Measurements from ENCODE around the gene C10orf88. TPM values are rescaled to one million over a fixed set of nuclear protein-coding genes. Genes with fewer than 3 reads are reported as not detected.

Gene C10orf88
- total and polyA plus RNA-seq, 2 of the 8 experiments (the other 6 are each of a cell fraction or from before 2014, with no cell fraction given) = 3.2 to 11.0 TPM

DNA sequence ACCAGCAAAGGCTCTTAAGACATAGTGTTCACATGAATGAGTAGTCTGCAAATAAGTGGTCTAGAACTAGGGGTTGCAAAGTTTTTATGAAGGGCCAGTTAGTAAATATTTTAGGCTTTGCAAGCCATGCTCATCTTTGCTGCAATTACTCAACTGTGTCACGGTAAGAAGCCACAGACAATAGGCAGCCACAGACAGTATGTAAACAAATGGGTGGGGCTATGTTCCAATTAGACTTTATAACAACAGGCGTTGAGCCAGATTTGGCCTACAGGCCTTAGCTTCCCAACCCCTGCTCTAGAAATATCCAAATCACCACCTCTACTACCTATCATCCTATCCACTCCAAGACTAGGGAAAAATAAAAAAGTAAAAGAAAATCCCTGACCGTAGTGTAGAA, 45.3 kb upstream of the C10orf88 start:
- H3K4me1 ChIP-seq (replicated peaks in 1 of 4; ENCODE audit: control insufficient read depth in 3 of 4, insufficient read depth in 4 of 4, low read length in 3 of 4) = no peaks in the 10 kb centered on the region
- no peak overlapping the region for H2BK12ac ChIP-seq (ENCODE audit: low read depth, low read length)
- H3K23ac ChIP-seq (ENCODE audit: insufficient read length) = no peak overlapping the region
- no peak overlapping the region for H3K18ac ChIP-seq (ENCODE audit: extremely low read depth, low read length)
- no peak overlapping the region for H2BK120ac ChIP-seq (replicated peaks; ENCODE audit: low read depth, low read length)
- H3K79me2 ChIP-seq (ENCODE audit: control insufficient read depth in 1 of 2, insufficient read depth in 2 of 2, low read length in 2 of 2) = peaks cover 0 to 39% of the 10 kb centered on the region in 2 experiments; a peak in 2 of 4 replicates
- DNase-seq (ENCODE audit: low read depth in 1 of 2, low spot score in 2 of 2) (no peak), FAIRE-seq (no peak)
- H3K14ac ChIP-seq (ENCODE audit: insufficient read length) = no peak overlapping the region
- H3K9ac ChIP-seq (replicated peaks in 1 of 4; ENCODE audit: extremely low read depth in 1 of 4, low read depth in 3 of 4, low read length in 3 of 4) = no peak overlapping the region
- H3K23me2 ChIP-seq (ENCODE audit: low read depth, low read length) = no peaks in the 10 kb centered on the region
- H2AK5ac ChIP-seq (ENCODE audit: low read depth, low read length) = no peak overlapping the region
- H4K91ac ChIP-seq (replicated peaks; ENCODE audit: insufficient read length, low read length) = no peak overlapping the region
- H3K79me1 ChIP-seq (ENCODE audit: low read depth, low read length) = no peaks in the 10 kb centered on the region; the same call in 1 of the 2 replicates
- ChIA-PET CTCF (ENCODE audit: partially characterized antibody) (interaction anchor here (1.0 to 4.4 kb wide), 5 partner anchors 9 to 23 kb away, joined by 3 to 24 read pairs (median 4); partner anchors contain the start of gene IKZF5), POLR2A (ENCODE audit: partially characterized antibody) (interaction anchor here (1.0 to 1.7 kb wide), 4 partner anchors 9 to 17 kb away, joined by 3 to 6 read pairs (median 4); partner anchors contain the start of gene IKZF5)
- no peak overlapping the region for H2BK15ac ChIP-seq (ENCODE audit: low read length)
- no peak overlapping the region for H3K27ac ChIP-seq (ENCODE audit: low read depth, low read length)
- no peak overlapping the region for H3K4me3 ChIP-seq (ENCODE audit: extremely low read depth in 1 of 4, insufficient read depth in 2 of 4, low read depth in 3 of 4, low read length in 4 of 4)
- H4K20me1 ChIP-seq (replicated peaks in 1 of 2; ENCODE audit: control insufficient read depth in 1 of 2, insufficient read depth in 2 of 2, low read length in 2 of 2) = peaks cover 2 to 4% of the 10 kb centered on the region in 2 experiments
- no peak overlapping the region for H4K8ac ChIP-seq (ENCODE audit: extremely low read depth, insufficient read depth, low read length)
- no peak overlapping the region for H4K5ac ChIP-seq (ENCODE audit: insufficient read length, low read depth, low read length)
- H2BK5ac ChIP-seq (ENCODE audit: low read depth, low read length) = no peak overlapping the region
- no peak overlapping the region for H3K4me2 ChIP-seq (ENCODE audit: insufficient read depth in 1 of 2, low read depth in 2 of 2, low read length in 2 of 2)
- no peak overlapping the region for H2BK20ac ChIP-seq (ENCODE audit: low read length)
- no peak overlapping the region for H3K4ac ChIP-seq (replicated peaks; ENCODE audit: insufficient read length, low read depth, low read length)
- no peak overlapping the region for H2AFZ ChIP-seq (ENCODE audit: low read length)
- peaks cover 0 to 12% (median 4%) of the 10 kb centered on the region in 4 experiments; a peak in 6 of 8 replicates for H3K36me3 ChIP-seq (ENCODE audit: control insufficient read depth in 2 of 4, insufficient read depth in 4 of 4, low read length in 3 of 4)
- WGBS, 2 experiments (ENCODE audit: extremely low coverage in 1 of 2, insufficient coverage in 1 of 2, insufficient read length in 1 of 2, insufficient replicate concordance in 2 of 2, low coverage in 1 of 2, low lambda C conversion rate in 2 of 2, missing lambda C conversion rate in 1 of 2) = 79% methylated on average over 3 of the region's 3 CpGs; no CpG with 5 or more reads in 1 of the 2 experiments
- H3K56ac ChIP-seq (replicated peaks; ENCODE audit: insufficient read length, low read depth, low read length) = no peak overlapping the region
- H3K27me3 ChIP-seq (replicated peaks in 1 of 4; ENCODE audit: control insufficient read depth in 3 of 4, extremely low read depth in 1 of 4, insufficient read depth in 3 of 4, low read length in 3 of 4) = no peaks in the 10 kb centered on the region
- H3K9me3 ChIP-seq (ENCODE audit: insufficient read depth in 2 of 2, low read depth in 1 of 2, low read length in 1 of 2) = no peaks in the 10 kb centered on the region; a peak in 1 of 4 replicates
- TF ChIP-seq SRF (IDR thresholded peaks at IDR 0.05; ENCODE audit: low read depth, low read length) (no peak), SAP30 (IDR thresholded peaks at IDR 0.05; ENCODE audit: insufficient read depth, insufficient replicate concordance, low read length) (no peak), BRCA1 (IDR thresholded peaks at IDR 0.05; ENCODE audit: low read depth, low read length) (no peak)
- TF ChIP-seq, protein P1, sequence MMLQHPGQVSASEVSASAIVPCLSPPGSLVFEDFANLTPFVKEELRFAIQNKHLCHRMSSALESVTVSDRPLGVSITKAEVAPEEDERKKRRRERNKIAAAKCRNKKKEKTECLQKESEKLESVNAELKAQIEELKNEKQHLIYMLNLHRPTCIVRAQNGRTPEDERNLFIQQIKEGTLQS (IDR thresholded peaks at IDR 0.05; ENCODE audit: insufficient read depth, low read depth, low read length) = no peak
